A172 (cell line): ENCODE data around the gene SYNDIG1L. TPM values are rescaled to one million over a fixed set of nuclear protein-coding genes. Genes with fewer than 3 reads are reported as not detected.
A peak's percentile ranks its signal among the peaks of the same experiment; 100 is the strongest.
"Not testable (repeated sequence)": the region's sequence is repeated elsewhere in the genome, so short reads cannot be mapped to it uniquely, and the experiment has no call there.

Source experiments
- DNase-seq: peaks from one replicate; pipeline ENCODE4 v3.0.0-alpha.2; 2015; ENCODE audit warnings: low spot score
- total RNA-seq: library from RNA; depleted of rRNA; stranded (reverse); fragments of >200 nt; shearing (Covaris generic); gene quantifications from 2 replicates; pipeline ENCODE4 v1.2.3, GENCODE V29; 2014; rRNA removed

SYNDIG1L gene
- not detected in 2 replicates for total RNA-seq

DNA sequence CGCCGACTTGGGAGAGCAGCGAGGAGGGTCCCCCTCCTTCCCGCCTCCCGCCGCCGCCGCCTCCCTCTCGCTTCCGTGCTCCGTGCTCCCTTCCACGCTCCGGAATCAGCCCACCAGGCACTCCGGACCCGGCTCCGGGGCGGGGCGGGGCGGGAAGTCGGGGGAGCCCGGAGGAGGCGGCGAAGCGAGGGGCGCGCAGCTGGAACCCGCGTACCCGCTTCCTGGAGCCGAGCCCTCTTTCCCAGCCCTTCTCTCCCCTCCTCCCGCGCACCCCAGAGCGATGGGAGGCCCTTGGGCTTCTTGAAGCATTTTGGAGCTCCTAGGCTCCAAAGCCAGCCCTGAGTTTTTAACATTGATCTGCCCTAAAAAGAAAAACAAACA, at the start of gene SYNDIG1L:
SYNDIG1L (minus strand) TSS at position 9 of the 381 bp plus-strand sequence. CDS start 16,466 bp downstream, outside the sequence.
- DNase-seq, result no peak

DNA sequence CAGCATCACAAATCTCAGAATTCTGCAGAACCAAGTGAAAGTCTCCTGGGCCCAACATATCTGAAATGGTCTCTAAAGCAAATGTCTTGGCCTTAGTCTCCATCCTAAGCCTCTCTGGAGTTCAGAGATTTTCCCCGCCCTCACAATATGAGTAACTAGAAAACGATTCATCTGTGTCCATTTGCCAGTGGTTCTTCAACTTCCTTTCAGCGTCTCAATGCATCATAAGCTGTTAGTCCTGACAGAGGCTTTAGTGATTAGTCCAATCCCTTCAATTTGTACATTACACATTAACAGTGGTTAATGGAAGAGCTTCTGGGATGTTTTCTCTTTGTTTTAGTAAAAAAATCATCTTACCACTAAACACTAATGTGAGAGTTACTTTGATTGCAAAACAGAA, 49.7 kb upstream of the SYNDIG1L start:
- no peak for DNase-seq

GRCh38 chr14:74474376-74474775, 48.4 kb upstream of the SYNDIG1L start:
- DNase-seq, result no peak

DNA sequence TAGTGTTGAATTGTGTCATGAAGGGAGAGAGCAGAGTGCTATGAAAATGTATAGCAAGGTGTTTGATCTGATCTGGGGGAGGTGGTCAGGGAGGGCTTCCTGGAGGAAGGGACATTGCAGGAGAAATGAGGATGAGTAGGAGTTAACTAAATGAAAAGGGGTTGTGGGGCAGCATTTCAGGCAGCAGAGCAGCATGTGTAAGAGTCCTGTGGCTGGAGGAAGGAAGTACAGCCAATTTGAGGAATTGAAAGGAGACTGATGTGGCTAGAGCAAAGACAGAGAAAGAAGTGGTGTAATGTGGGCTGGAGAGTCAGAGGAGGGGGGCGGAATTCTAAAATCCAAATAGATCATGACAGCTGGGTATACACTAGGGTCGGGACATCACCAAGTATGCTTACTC, 46.6 kb upstream of the SYNDIG1L start:
- DNase-seq, result no peak

DNA sequence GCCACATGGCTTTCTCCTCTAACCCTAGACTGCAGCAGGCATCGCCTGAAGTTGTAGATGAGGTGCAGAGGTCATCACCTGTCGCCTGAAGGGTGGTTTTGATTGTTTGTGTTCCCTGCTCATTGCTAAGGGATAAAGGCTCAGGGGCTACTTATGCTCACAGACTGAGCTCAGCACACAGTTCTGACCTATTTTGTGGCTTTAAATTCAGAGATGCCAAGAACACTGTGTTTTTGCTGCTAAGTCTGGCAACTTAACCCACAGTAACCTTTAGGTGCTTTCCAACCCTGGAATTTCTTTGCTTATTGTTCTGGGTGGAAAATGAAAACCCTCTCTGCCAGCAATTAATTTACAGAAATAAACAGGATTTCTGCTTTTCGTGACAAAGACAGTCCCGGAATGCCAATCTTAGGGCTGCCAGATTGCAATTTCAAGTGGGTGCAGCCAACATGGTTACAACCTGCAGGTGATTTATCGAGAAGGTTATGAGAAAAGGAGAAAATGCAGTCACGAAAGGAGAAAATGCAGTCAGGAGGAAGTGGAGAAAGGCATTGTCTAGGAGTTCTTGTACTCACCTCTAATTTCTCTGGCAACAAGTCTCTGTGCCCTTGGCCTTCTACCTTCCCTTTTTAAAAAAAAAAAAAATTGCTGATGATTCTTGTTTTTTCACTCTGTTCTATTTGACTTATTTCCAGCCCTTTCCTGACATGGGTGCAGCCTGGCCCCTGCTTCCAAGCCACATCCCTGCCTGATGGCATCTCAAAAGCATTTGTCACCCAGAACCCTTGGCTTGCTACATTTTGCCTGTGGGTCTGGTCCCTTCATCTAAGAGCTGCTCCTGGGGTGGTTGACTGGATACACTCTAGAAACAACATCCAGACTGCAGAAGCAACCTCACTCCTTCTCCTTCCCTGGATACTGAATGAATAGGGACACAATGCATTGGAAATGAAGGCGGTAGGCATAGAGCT, 43.8 kb upstream of the SYNDIG1L start:
- no peak for DNase-seq

GRCh38 chr14:74468513-74468912, 42.5 kb upstream of the SYNDIG1L start:
- no peak for DNase-seq

GRCh38 chr14:74465335-74465734, 39.3 kb upstream of the SYNDIG1L start:
- DNase-seq, result no peak

DNA sequence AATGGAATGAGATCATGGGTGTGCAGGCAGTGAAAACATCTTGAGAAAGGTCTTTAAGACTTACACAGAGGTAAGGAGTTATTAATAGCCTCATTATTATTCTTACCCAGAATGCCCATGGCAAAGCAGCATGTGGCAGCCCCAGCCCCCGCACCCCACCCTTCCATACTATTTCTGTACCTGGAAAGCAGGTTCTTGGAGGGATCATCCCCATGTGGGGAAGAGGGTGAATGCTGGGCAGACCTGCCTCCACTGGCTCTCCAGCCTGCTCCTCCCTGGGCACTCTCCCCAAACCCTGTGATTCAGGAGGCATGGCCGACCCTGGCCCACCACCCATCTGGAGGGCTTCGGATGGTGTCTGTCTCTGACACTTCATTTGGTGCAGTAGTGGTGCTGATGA, 38.8 kb upstream of the SYNDIG1L start:
- DNase-seq, result no peak

DNA sequence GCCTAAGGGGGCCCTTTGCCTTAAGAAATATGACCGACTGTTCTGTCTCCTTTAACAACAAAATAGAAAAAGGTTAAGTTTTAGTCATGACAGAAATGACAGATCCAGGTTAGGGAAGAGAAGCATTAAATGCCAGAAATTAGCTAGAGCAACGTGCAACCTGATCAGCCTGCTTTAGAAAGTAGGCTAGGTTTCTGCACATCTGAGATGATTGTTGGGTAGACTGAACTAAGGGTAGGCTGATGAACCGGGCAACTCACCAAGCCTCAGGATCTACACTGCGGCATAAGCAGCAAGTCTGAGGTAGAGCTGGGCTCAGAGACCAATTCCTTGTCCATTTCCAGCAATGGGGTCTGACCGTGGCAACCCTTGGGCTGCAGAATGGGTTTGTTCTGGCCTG, 37.7 kb upstream of the SYNDIG1L start:
- no peak for DNase-seq

DNA sequence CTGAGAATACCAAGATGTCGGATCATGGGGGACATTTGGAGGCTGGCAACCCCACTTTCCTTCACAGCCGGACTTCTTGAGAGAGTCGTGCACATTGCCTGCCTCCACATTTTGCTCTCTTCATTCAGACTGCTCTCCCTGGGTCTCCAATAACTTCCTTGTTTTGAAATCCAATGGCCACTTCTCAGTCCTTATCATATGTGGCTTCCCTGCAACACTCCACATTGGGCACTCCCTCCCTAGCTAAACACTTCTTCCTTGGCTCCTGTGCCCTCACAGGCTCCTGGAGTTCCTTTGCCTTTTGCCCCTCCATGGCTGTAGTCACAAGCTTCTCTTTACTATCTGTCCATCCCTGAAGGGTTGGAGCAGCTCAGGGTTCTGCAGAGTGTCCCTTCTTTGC, 37.0 kb upstream of the SYNDIG1L start:
- no peak for DNase-seq

GRCh38 chr14:74459976-74460375, 34.0 kb upstream of the SYNDIG1L start:
- DNase-seq, result no peak

DNA sequence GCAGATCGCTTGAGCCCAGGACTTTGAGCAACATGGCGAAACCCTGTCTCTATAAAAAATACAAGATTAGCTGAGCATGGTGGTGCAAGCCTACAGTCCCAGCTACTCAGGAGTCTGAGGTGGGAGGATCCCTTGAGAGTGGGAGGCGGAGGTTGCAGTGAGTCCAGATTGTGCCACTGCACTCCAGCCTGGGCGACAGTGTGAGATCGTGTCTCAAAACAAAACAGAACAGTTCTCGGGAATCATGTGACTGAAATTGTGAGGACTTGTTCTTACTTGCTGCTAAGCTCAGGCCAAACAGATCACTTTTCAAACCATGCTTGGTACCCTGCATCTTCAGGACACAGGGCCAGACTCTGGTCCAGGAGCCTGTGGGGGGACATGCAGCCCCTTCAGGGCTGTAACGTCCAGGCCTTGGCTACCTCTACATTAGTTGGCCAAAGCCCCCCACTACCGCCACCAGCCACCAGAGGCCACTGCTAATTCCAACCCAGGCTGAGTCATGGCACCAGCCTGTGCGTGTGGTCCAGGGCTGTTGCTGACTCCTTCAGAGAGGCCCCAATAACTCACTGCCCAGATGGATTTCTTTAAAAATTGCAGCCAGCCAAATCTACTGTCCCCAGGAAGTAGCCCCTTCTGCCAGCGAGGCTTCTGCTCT, 33.4 kb upstream of the SYNDIG1L start:
- DNase-seq, result peak; percentile 48

DNA sequence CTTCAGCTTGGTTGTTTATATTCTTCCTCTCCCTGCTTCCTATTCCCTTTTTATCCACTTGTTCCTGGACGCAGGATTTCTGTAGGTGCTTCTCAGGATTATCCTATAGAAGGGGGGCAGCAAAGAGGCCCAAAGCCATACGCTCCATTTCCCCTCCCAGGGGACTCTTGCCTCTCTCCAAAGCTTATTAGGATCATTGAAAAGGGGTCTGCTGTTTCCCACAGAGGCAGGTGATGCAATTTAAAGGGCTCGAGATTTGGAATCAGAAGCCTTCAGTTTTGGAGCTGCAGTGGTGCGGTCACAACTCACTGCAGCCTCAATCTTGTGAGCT, 31.5 kb upstream of the SYNDIG1L start:
- no peak for DNase-seq

- no peak for DNase-seq
These were observed 30.9 kb upstream of the SYNDIG1L start for GRCh38 chr14:74456684-74457564.

DNA sequence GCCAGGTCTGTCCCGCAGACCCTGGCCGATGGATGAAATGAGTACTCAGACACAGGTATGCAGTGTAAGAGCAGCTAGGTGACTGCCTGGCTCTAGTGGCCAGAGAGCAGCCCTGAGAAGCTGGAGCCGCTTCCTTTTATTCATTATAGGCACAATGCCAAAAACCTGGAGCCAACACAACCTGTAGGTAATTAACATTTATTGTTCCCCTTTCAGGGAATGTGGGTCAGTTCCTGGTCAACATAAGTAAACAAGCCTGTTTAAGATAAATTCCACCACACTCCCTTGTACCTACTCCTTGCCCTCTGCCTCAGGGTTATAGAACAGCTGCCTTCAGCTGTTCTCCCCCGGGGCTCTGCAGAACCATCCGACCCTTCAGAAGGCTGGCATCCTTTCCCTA, 28.4 kb upstream of the SYNDIG1L start:
- not testable (repeated sequence) for DNase-seq

DNA sequence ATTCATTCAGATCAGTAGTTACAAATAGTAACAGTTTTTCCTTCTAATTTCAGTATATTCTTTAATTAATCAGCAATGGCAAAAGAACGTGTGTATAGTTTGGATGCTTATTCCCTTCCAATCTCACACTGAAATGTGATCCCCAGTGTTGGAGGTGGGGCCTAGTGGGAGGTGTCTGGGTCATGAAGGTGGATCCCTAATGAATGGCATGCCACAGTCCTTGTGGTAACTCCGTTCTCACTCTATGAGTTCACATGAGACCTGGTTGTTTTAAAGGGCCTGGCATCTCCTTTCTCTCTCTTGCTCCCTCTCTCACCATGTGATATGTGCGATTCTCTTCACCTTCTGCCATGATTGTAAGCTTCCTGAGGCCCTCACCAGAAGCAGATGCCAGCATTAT, 18.9 kb upstream of the SYNDIG1L start:
- DNase-seq, result no peak

DNA sequence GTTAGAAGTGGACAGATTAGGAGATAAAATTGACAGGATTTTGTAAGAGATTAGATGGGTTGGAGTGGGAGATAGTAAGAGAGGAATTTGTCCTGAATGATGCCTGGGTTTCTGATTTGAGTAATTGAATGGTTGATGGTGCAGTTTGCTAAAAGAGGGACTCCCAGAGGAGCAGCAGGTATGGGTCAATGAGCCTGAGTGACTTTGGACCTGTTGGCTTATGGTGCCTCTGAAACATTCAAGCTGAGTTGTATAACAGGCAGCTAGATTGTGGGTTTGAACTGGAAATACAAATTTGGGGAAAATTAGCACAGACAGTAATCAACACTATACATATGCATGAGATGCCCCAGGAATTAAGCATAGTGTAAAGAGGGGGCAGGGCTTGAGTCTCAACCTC, 16.7 kb upstream of the SYNDIG1L start:
- DNase-seq, result no peak

- DNase-seq, result no peak
These were observed 15.1 kb upstream of the SYNDIG1L start for GRCh38 chr14:74441113-74441512.

GRCh38 chr14:74438351-74438915, 12.4 kb upstream of the SYNDIG1L start:
- no peak for DNase-seq

DNA sequence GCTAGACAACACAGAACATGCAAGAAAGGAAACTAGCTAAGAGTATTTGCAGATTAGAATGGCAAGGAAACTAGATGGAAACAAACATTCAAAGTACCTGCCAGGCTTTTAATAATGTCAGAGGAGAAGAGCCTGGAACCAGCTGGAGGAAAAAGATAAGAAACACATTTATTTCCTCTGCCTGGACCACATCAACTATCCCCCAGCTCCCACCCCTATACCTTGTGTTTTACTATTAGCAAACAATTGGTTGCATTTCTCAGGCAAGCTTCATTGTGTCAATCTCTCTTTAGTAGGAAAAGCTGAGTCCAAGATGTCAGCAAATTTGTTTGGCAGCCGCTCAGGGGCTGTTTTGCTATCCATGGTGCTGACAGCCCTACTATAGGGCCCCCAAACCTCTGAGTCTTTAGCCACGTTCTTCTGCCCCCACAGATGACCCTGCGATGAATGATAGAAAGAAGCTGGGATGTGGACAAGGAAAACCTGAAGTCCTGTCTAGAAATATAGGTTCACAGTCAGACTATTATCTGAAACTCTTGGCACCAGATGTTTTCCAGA, 11.6 kb upstream of the SYNDIG1L start:
- no peak for DNase-seq

GRCh38 chr14:74434294-74434693, 8.3 kb upstream of the SYNDIG1L start:
- no peak for DNase-seq

DNA sequence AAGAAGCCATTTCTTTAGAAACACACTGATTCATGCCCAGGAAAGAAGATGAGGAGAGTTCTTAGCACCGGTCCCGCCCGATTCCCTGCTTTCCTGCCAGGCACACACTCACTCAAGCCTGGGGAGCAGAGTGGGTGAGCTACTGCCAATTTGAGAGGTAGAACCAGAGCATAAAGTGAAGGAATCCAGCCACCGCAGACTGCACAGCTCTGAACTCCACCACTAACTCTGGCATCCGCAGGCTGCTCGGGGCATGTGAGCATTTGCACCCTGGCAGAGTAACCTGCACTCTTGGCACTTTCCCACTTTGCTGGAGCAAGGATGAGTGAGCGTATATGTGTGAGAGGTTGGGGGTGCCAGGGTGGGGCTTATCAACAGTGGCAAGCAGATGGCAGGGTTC, 4.0 kb upstream of the SYNDIG1L start:
- DNase-seq, result no peak
